Tibial artery (tissue), 4 donors: Measurements from ENCODE around the gene MSMB.
"Not testable (repeated sequence)": the region's sequence is repeated elsewhere in the genome, so short reads cannot be mapped to it uniquely, and the experiment has no call there.

ENCODE experiments used
- DNase-seq, 2 donors: peaks; one replicate each; pipeline ENCODE4 v3.0.0-alpha.2; 2019
- H3K27ac ChIP-seq, 2 donors: fragments of 200-600 bp; sonication (generic) in 1 of 2; 1 replicate in 1 of 2; 2 replicates in 1 of 2; pipeline ENCODE4 v1.5.1; 2018 to 2019; ENCODE audit warnings: mild to moderate bottlenecking in 1 of 2
- H3K27me3 ChIP-seq, 2 donors: fragments of 200-600 bp; sonication (generic) in 1 of 2; one replicate each; pipeline versions ENCODE4 v1.5.1 to v1.6.0; 2016 to 2019
- H3K36me3 ChIP-seq, 3 donors: fragments of 200-600 bp; sonication (generic) in 2 of 3; one replicate each; pipeline ENCODE4 v1.5.1; 2016 to 2019; ENCODE audit warnings: mild to moderate bottlenecking in 2 of 3
- H3K4me1 ChIP-seq, 4 donors: fragments of 200-600 bp; sonication (generic) in 2 of 4; 1 replicate in 3 of 4; 2 replicates in 1 of 4; pipeline ENCODE4 v1.5.1; 2016 to 2019
- H3K4me3 ChIP-seq, 2 donors: fragments of 200-600 bp; sonication (generic) in 1 of 2; 1 replicate in 1 of 2; 2 replicates in 1 of 2; pipeline ENCODE4 v1.5.1; 2018 to 2019; ENCODE audit warnings: mild to moderate bottlenecking in 2 of 2
- H3K9me3 ChIP-seq, 3 donors: fragments of 200-600 bp; sonication (generic) in 1 of 3; one replicate each; pipeline ENCODE4 v1.5.1; 2016 to 2019
- CTCF ChIP-seq, 2 experiments: fragments of 200-600 bp in 1 of 2; fragments of 450-650 bp in 1 of 2; IDR thresholded peaks; one replicate each; pipeline ENCODE4 v1.5.1; 2017 to 2019; ENCODE audit warnings: antibody characterized with exemption in 2 of 2, mild to moderate bottlenecking in 1 of 2, moderate library complexity in 1 of 2
- intact Hi-C: fragments of 100-400 bp; cut with DNase I; formaldehyde crosslinking; loops from one replicate; pipeline ENCODE4 v1.15.0; 2023; ENCODE audit warnings: low total_unique reads

MSMB gene

GRCh38 chr10:46091828-46092523 is 45.9 kb upstream of the MSMB start:
- no peak overlapping the region for H3K27ac ChIP-seq
- DNase-seq = no peak
- peaks cover 0 to 6% of the 10 kb centered on the region in 2 donors for H3K27me3 ChIP-seq
- H3K36me3 ChIP-seq = no peaks in the 10 kb centered on the region
- H3K4me3 ChIP-seq = no peak overlapping the region
- intact Hi-C loops = no loop called here
- H3K4me1 ChIP-seq = no peaks in the 10 kb centered on the region
- TF ChIP-seq CTCF (IDR thresholded peaks at IDR 0.05) = no peak
- no peaks in the 10 kb centered on the region for H3K9me3 ChIP-seq

GRCh38 chr10:46091080-46091827 is 45.2 kb upstream of the MSMB start:
- Histone ChIP-seq H3K36me3 (no peaks in the 10 kb centered on the region), H3K4me3 (no peak overlapping the region), H3K27me3 (peaks cover 0 to 6% of the 10 kb centered on the region in 2 donors), H3K4me1 (no peaks in the 10 kb centered on the region), H3K27ac (no peak overlapping the region), H3K9me3 (no peaks in the 10 kb centered on the region)
- intact Hi-C loops = no loop called here
- DNase-seq = no peak
- no peak for TF ChIP-seq CTCF (IDR thresholded peaks at IDR 0.05)

- intact Hi-C loops = no loop called here
- DNase-seq = no peak
- no peak overlapping the region for H3K4me3 ChIP-seq
- H3K4me1 ChIP-seq = no peaks in the 10 kb centered on the region
- TF ChIP-seq CTCF (IDR thresholded peaks at IDR 0.05) = no peak
- H3K9me3 ChIP-seq = no peaks in the 10 kb centered on the region
- no peaks in the 10 kb centered on the region for H3K36me3 ChIP-seq
- no peak overlapping the region for H3K27ac ChIP-seq
- peaks cover 0 to 6% of the 10 kb centered on the region in 2 donors for H3K27me3 ChIP-seq
Measured at GRCh38 chr10:46090258-46090812, 44.3 kb upstream of the MSMB start.

- H3K36me3 ChIP-seq, H3K4me3 ChIP-seq, H3K9me3 ChIP-seq, H3K4me1 ChIP-seq, H3K27ac ChIP-seq, DNase-seq, intact Hi-C loops, H3K27me3 ChIP-seq: not testable (repeated sequence)
Measured at GRCh38 chr10:46087381-46087780, 41.3 kb upstream of the MSMB start.

GRCh38 chr10:46084321-46085165 is 38.5 kb upstream of the MSMB start:
- intact Hi-C loops = no loop called here
- H3K27ac ChIP-seq = no peak overlapping the region

More at GRCh38 chr10:46084321-46085165, 38.5 kb upstream of the MSMB start:
- no peak overlapping the region for H3K4me3 ChIP-seq
- H3K9me3 ChIP-seq = no peaks in the 10 kb centered on the region
- H3K27me3 ChIP-seq = no peaks in the 10 kb centered on the region
- H3K36me3 ChIP-seq = no peaks in the 10 kb centered on the region
- no peaks in the 10 kb centered on the region for H3K4me1 ChIP-seq
- DNase-seq = no peak
- TF ChIP-seq CTCF (IDR thresholded peaks at IDR 0.05) = no peak
